COR-L47 (cell line): ENCODE data around the gene TRIM64C.
"Not testable (repeated sequence)": the region's sequence is repeated elsewhere in the genome, so short reads cannot be mapped to it uniquely, and the experiment has no call there.

Experiments used
- DNase-seq: peaks from one replicate; lab custom pipeline; 2025; lab: John Stamatoyannopoulos, UW

Gene TRIM64C

GRCh38 chr11:49059012-49059411 lies at the start of gene TRIM64C:
Gene TRIM64C, minus strand, starts transcription at chr11:49059112. Its CDS starts 0 bp downstream, at chr11:49059112.
- not testable (repeated sequence) for DNase-seq

GRCh38 chr11:49102356-49102755 lies 43.4 kb upstream of the TRIM64C start:
- not testable (repeated sequence) for DNase-seq

- DNase-seq = not testable (repeated sequence)
Observed at GRCh38 chr11:49069897-49070296, 11.0 kb upstream of the TRIM64C start.

- not testable (repeated sequence) for DNase-seq
Observed at GRCh38 chr11:49049821-49050220, 9.1 kb downstream of the TRIM64C start.

- DNase-seq = not testable (repeated sequence)
Observed at GRCh38 chr11:49048229-49048628, 10.7 kb downstream of the TRIM64C start.

GRCh38 chr11:49028523-49028922 lies 30.4 kb downstream of the TRIM64C start, which contains the start of gene TRIM49B:
Gene TRIM49B, plus strand, starts transcription at chr11:49028823. Its CDS starts 2,777 bp downstream, at chr11:49031600.
- DNase-seq = not testable (repeated sequence)
